MCF 10A (cell line): ENCODE data around the gene DGKI. TPM values are rescaled to one million over a fixed set of nuclear protein-coding genes. Genes with fewer than 3 reads are reported as not detected.

Experiments
- BruUV-seq: library from RNA; stranded (reverse); fragments of 400-500 nt; replicated peaks from 2 replicates; lab custom pipeline; 2021; lab: Mats Ljungman, UMichigan
- CTCF ChIA-PET: fragments of 300-600 bp; sonication (Branson Sonifier 250); formaldehyde crosslinking; extraction: SDS; loops from one replicate; lab custom pipeline; 2021; ENCODE audit warnings: antibody characterized with exemption, inconsistent platforms; lab: Yijun Ruan, JAX
- POLR2A ChIA-PET: fragments of 300-600, 350-650 bp; sonication (Branson Sonifier 250); formaldehyde crosslinking; extraction: SDS; loops from one replicate; lab custom pipeline; 2020; ENCODE audit warnings: antibody characterized with exemption, inconsistent platforms; lab: Yijun Ruan, JAX
- DNase-seq: peaks from one replicate; pipeline ENCODE4 v3.0.0-alpha.2; 2018; ENCODE audit not compliant: unreplicated experiment
- H3K27ac Mint-ChIP-seq: one replicate; pipeline ENCODE4 v1.8.0; 2022; ENCODE audit warnings: mild to moderate bottlenecking, low read depth, mixed read lengths; ENCODE audit not compliant: unreplicated experiment
- H3K27me3 Mint-ChIP-seq: one replicate; pipeline ENCODE4 v1.8.0; 2022; ENCODE audit warnings: mixed read lengths; ENCODE audit not compliant: insufficient read depth, unreplicated experiment
- H3K36me3 Mint-ChIP-seq: one replicate; pipeline ENCODE4 v1.8.0; 2022; ENCODE audit warnings: mild to moderate bottlenecking, moderate library complexity, mixed read lengths; ENCODE audit not compliant: insufficient read depth, unreplicated experiment
- H3K4me1 Mint-ChIP-seq: one replicate; pipeline ENCODE4 v1.8.0; 2022; ENCODE audit warnings: mixed read lengths; ENCODE audit not compliant: insufficient read depth, unreplicated experiment
- H3K4me3 Mint-ChIP-seq: one replicate; pipeline ENCODE4 v1.8.0; 2022; ENCODE audit warnings: mild to moderate bottlenecking, moderate library complexity, mixed read lengths; ENCODE audit not compliant: unreplicated experiment
- H3K9me3 Mint-ChIP-seq: one replicate; pipeline ENCODE4 v1.8.0; 2022; ENCODE audit warnings: mixed read lengths; ENCODE audit not compliant: unreplicated experiment
- intact Hi-C: fragments of 100-400 bp; cut with micrococcal nuclease; formaldehyde crosslinking; loops from 2 replicates; pipeline ENCODE4 v1.14.1; 2022
- total RNA-seq: library from RNA; stranded (reverse); gene quantifications from 2 replicates; pipeline ENCODE4 v1.2.3, GENCODE V29; 2022
- TF ChIP-seq, protein P1 (sequence below): fragments of 200-600 bp; IDR thresholded peaks from one replicate; pipeline ENCODE4 v1.8.0; 2022; ENCODE audit warnings: antibody characterized with exemption, mild to moderate bottlenecking; ENCODE audit not compliant: unreplicated experiment

DGKI gene
- total RNA-seq, 1 experiment from 2014 or later, result 1.4 TPM

DNA sequence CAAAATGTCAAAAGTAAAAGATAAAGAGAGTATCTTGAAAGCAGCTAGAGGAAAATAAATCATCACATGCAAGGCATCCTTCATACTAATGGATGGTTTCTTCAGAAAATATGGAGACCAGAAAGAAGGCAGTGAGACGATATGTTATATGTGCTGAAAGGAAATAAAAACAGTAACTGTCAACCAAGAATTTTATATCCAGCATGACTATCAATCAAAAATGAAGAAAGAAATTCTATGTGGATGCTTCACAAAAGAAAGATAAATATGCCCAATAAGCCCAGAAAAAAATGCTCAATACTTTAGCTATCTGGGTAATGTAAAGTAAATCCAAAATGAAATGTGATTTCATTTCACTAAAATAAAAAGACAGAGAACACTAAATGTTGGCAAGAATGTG, 142.1 kb downstream of the DGKI start:
- H3K4me1 Mint-ChIP-seq, result peaks cover 4% of the 10 kb centered on the region
- intact Hi-C loops, result no loop called here
- H3K36me3 Mint-ChIP-seq, result no peaks in the 10 kb centered on the region
- no peak overlapping the region for H3K4me3 Mint-ChIP-seq
- CTCF ChIA-PET, result interaction anchor here (0.6 kb wide), 1 partner anchor 996 kb away, joined by 4 read pairs; no protein-coding TSS in a partner anchor
- no peaks in the 10 kb centered on the region for H3K27me3 Mint-ChIP-seq
- no TSS peak for BruUV-seq
- no peak for DNase-seq
- POLR2A ChIA-PET, result interaction anchor here (1.2 kb wide), 1 partner anchor 8 kb away, joined by 4 read pairs; no protein-coding TSS in a partner anchor
- TF ChIP-seq, protein P1, sequence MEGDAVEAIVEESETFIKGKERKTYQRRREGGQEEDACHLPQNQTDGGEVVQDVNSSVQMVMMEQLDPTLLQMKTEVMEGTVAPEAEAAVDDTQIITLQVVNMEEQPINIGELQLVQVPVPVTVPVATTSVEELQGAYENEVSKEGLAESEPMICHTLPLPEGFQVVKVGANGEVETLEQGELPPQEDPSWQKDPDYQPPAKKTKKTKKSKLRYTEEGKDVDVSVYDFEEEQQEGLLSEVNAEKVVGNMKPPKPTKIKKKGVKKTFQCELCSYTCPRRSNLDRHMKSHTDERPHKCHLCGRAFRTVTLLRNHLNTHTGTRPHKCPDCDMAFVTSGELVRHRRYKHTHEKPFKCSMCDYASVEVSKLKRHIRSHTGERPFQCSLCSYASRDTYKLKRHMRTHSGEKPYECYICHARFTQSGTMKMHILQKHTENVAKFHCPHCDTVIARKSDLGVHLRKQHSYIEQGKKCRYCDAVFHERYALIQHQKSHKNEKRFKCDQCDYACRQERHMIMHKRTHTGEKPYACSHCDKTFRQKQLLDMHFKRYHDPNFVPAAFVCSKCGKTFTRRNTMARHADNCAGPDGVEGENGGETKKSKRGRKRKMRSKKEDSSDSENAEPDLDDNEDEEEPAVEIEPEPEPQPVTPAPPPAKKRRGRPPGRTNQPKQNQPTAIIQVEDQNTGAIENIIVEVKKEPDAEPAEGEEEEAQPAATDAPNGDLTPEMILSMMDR, result no peak
- H3K9me3 Mint-ChIP-seq, result peaks cover 16% of the 10 kb centered on the region
- H3K27ac Mint-ChIP-seq, result no peak overlapping the region

- BruUV-seq, result no TSS peak
- intact Hi-C loops, result no loop called here
- Mint-ChIP-seq H3K4me3 (no peak overlapping the region), H3K9me3 (peaks cover 16% of the 10 kb centered on the region), H3K4me1 (peaks cover 4% of the 10 kb centered on the region), H3K27me3 (no peaks in the 10 kb centered on the region), H3K27ac (peak overlapping the region; percentile 51), H3K36me3 (no peaks in the 10 kb centered on the region)
- TF ChIP-seq, protein P1, result no peak
- no peak for DNase-seq
- ChIA-PET POLR2A (no interaction called here), CTCF (interaction anchor here (0.7 kb wide), 1 partner anchor 14 kb away, joined by 3 read pairs; no protein-coding TSS in a partner anchor)
These were observed 143.3 kb downstream of the DGKI start for GRCh38 chr7:137703291-137704010.

- H3K27me3 Mint-ChIP-seq, result no peaks in the 10 kb centered on the region
These were observed 149.8 kb downstream of the DGKI start for GRCh38 chr7:137696988-137697387.

DNA sequence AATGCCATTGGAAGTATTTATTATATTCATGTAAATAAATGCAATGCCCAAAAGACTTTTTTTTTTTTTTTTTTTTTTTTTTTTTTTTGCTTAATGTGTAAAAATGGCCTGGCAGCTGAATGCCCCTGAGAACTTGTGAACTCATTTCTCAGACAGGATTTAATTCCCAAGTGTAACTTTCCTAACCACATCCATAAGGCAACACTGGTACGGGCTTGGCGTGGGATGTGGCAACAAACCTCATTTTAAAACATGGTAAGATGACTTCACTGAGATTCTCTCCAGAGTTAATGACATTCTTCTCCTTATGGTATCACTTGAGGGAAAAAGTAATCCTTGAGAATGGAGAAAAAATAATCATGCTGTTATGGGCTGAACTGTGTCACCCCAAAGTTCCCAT, 150.4 kb downstream of the DGKI start:
- no peaks in the 10 kb centered on the region for H3K36me3 Mint-ChIP-seq
- H3K9me3 Mint-ChIP-seq, result no peaks in the 10 kb centered on the region
- TF ChIP-seq, protein P1, result no peak
- intact Hi-C loops, result no loop called here
- DNase-seq, result peak; percentile 4
- H3K4me1 Mint-ChIP-seq, result peaks cover 7% of the 10 kb centered on the region
- BruUV-seq, result no TSS peak
- H3K4me3 Mint-ChIP-seq, result no peak overlapping the region
- H3K27me3 Mint-ChIP-seq, result no peaks in the 10 kb centered on the region
- no peak overlapping the region for H3K27ac Mint-ChIP-seq
- CTCF ChIA-PET, result interaction anchor here (0.6 kb wide), 1 partner anchor 78 kb away, joined by 4 read pairs; no protein-coding TSS in a partner anchor
- POLR2A ChIA-PET, result no interaction called here

More at GRCh38 chr7:137696988-137697387, 149.8 kb downstream of the DGKI start:
- H3K36me3 Mint-ChIP-seq, result no peaks in the 10 kb centered on the region
- no peak overlapping the region for H3K27ac Mint-ChIP-seq
- H3K9me3 Mint-ChIP-seq, result no peaks in the 10 kb centered on the region
- BruUV-seq, result no TSS peak
- no peak overlapping the region for H3K4me3 Mint-ChIP-seq
- POLR2A ChIA-PET, result no interaction called here
- no peak for DNase-seq
- TF ChIP-seq, protein P1, result no peak
- CTCF ChIA-PET, result no interaction called here
- peaks cover 3% of the 10 kb centered on the region for H3K4me1 Mint-ChIP-seq
- intact Hi-C loops, result no loop called here
